ENCODE measurements around the gene TMEM106C.

TMEM106C gene

GRCh38 chr12:47999816-48000215 is 36.4 kb downstream of the TMEM106C start:
- no peak for DNase-seq

GRCh38 chr12:48000878-48001504 is 37.6 kb downstream of the TMEM106C start:
- DNase-seq = peak; percentile 80

- DNase-seq = peak; percentile 66
Measured at GRCh38 chr12:48001505-48002413, 38.4 kb downstream of the TMEM106C start.

GRCh38 chr12:48002414-48002730 is 39.0 kb downstream of the TMEM106C start:
- DNase-seq = peak; percentile 42

- DNase-seq = peak; percentile 39
Measured at GRCh38 chr12:48002773-48003218, 39.4 kb downstream of the TMEM106C start.

GRCh38 chr12:48003226-48004052 is 40.0 kb downstream of the TMEM106C start:
- no peak for DNase-seq

GRCh38 chr12:48004053-48004941 is 40.9 kb downstream of the TMEM106C start, which contains the start of gene COL2A1:
Gene COL2A1, minus strand, starts transcription at chr12:48004476. Its CDS starts 155 bp downstream, at chr12:48004321.
- peak; percentile 36 for DNase-seq

- no peak for DNase-seq
Measured at GRCh38 chr12:48005001-48005749, 41.8 kb downstream of the TMEM106C start.

GRCh38 chr12:48005750-48006021 is 42.3 kb downstream of the TMEM106C start:
- DNase-seq = no peak

GRCh38 chr12:48007206-48007605 is 43.8 kb downstream of the TMEM106C start:
- no peak for DNase-seq

- DNase-seq = no peak
Measured at GRCh38 chr12:48008349-48008748, 45.0 kb downstream of the TMEM106C start.

GRCh38 chr12:48008950-48009349 is 45.6 kb downstream of the TMEM106C start:
- no peak for DNase-seq

- no peak for DNase-seq
Measured at GRCh38 chr12:48009471-48009870, 46.1 kb downstream of the TMEM106C start.

GRCh38 chr12:48010366-48010970 is 47.1 kb downstream of the TMEM106C start:
- DNase-seq = no peak

GRCh38 chr12:48012070-48012469 is 48.7 kb downstream of the TMEM106C start:
- no peak for DNase-seq

GRCh38 chr12:48013287-48013686 is 49.9 kb downstream of the TMEM106C start:
- no peak for DNase-seq

- no peak for DNase-seq
Measured at GRCh38 chr12:48015129-48015528, 51.7 kb downstream of the TMEM106C start.

- DNase-seq = no peak
Measured at GRCh38 chr12:48015954-48016353, 52.6 kb downstream of the TMEM106C start.

- DNase-seq = no peak
Measured at GRCh38 chr12:48016373-48017020, 53.1 kb downstream of the TMEM106C start.

- no peak for DNase-seq
Measured at GRCh38 chr12:48017496-48017895, 54.1 kb downstream of the TMEM106C start.

Data from NCI-H2171 treated with DMSO at 0.1 percent for 48 hours (cell line).